ENCODE measurements around the gene STX5.

STX5 gene

GRCh38 chr11:62786318-62787004, 45.4 kb downstream of the STX5 start:
- peak; percentile 93 for DNase-seq (ENCODE audit: low spot score)

GRCh38 chr11:62782753-62783152, 49.1 kb downstream of the STX5 start:
- peak; percentile 56 for DNase-seq (ENCODE audit: low spot score)

GRCh38 chr11:62778441-62778840, 53.4 kb downstream of the STX5 start:
- no peak for DNase-seq (ENCODE audit: low spot score)

- DNase-seq (ENCODE audit: low spot score): no peak
Measured at GRCh38 chr11:62777389-62777788, 54.5 kb downstream of the STX5 start.

- DNase-seq (ENCODE audit: low spot score): no peak
Measured at GRCh38 chr11:62775646-62776045, 56.2 kb downstream of the STX5 start.

GRCh38 chr11:62774407-62774806, 57.4 kb downstream of the STX5 start:
- no peak for DNase-seq (ENCODE audit: low spot score)

- DNase-seq (ENCODE audit: low spot score): peak; percentile 95
Measured at GRCh38 chr11:62771144-62772021, 60.5 kb downstream of the STX5 start, which contains the start of gene TAF6L. Gene TAF6L (plus strand): TSS chr11:62771396. CDS start chr11:62775784, 4,388 bp downstream.

GRCh38 chr11:62770778-62771143, 61.1 kb downstream of the STX5 start:
- DNase-seq (ENCODE audit: low spot score): no peak

- peak; percentile 7 for DNase-seq (ENCODE audit: low spot score)
Measured at GRCh38 chr11:62760867-62761227, 71.0 kb downstream of the STX5 start.

- peak; percentile 3 for DNase-seq (ENCODE audit: low spot score)
Measured at GRCh38 chr11:62757846-62758788, 73.7 kb downstream of the STX5 start.

All from hematopoietic multipotent progenitor cell treated with erythropoietin and hydrocortisone succinate and interleukin-3 and kit ligand, for 17 days (in vitro differentiated cells).